ENCODE measurements around the gene GPR183. TPM values are rescaled to one million over a fixed set of nuclear protein-coding genes. Genes with fewer than 3 reads are reported as not detected.

GPR183 gene
- total RNA-seq = 0.07 TPM in 1 of 2 replicates, not detected in the other

DNA sequence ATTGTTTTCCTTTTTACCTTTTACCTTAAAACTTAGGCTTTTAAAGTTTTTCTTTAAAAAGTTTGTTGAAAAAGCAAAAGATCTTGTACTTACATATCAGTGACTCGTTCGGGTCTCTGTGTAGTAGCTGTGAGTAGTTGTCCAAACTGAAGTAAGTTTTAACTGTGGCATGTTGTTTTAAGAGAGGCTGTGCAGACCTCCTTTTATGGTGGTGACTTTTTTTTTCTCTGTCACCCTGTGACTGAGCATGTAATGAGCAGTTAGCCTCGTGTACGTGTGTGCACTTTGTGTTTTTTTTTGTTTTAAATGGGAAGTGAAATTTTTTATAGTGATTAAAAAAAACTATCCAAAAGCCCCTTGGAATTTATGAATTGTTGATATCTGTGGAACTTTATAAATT is at the start of gene GPR183:
GPR183 (minus strand) TSS at position 153 of the 400 bp plus-strand sequence. CDS start 11,254 bp downstream, outside the sequence.

GRCh38 chr13:99258210-99258860 is 48.9 kb downstream of the GPR183 start, which contains the start of gene GPR18:
Gene GPR18, minus strand, starts transcription at chr13:99258379. Its CDS starts 2,507 bp downstream, at chr13:99255872.

Other genes with a start within 250 kb of the GPR183 start
- gene UBAC2, start 106.5 kb downstream of the GPR183 start, total RNA-seq = 49.2 and 64.9 TPM in 2 replicates
- gene GPR18, start 49.0 kb downstream of the GPR183 start, total RNA-seq = not detected in 2 replicates
- 89.0 and 97.0 TPM in 2 replicates for gene TM9SF2, start 194.1 kb upstream of the GPR183 start, total RNA-seq